Stimulated activated memory B cell treated with anti-CD40 and anti-IgM and Interleukin-4, amounts not matched to agents 10 μg/mL and 1 μg/mL and 100 μg/mL, for 72 hours (primary cell): Measurements from ENCODE around the gene USP21.
"Not testable (repeated sequence)": the region's sequence is repeated elsewhere in the genome, so short reads cannot be mapped to it uniquely, and the experiment has no call there.

Source experiments
- ATAC-seq: fragments of 150-1000 bp; cut with Tn5 transposase; 2 replicates; pipeline ENCODE4 v1.10.0; 2021
- H3K27ac Mint-ChIP-seq: one replicate; pipeline ENCODE4 v1.8.0; 2022; ENCODE audit warnings: mild to moderate bottlenecking, mixed read lengths
- H3K27me3 Mint-ChIP-seq: one replicate; pipeline ENCODE4 v1.8.0; 2022; ENCODE audit warnings: mixed read lengths
- H3K36me3 Mint-ChIP-seq: one replicate; pipeline ENCODE4 v1.8.0; 2022; ENCODE audit warnings: mixed read lengths
- H3K4me1 Mint-ChIP-seq: one replicate; pipeline ENCODE4 v1.8.0; 2022; ENCODE audit warnings: mixed read lengths
- H3K4me3 Mint-ChIP-seq: one replicate; pipeline ENCODE4 v1.8.0; 2022; ENCODE audit warnings: mild to moderate bottlenecking, moderate library complexity, mixed read lengths
- H3K9me3 Mint-ChIP-seq: one replicate; pipeline ENCODE4 v1.8.0; 2022; ENCODE audit warnings: mixed read lengths

Gene USP21

GRCh38 chr1:161159087-161159912, at the start of gene USP21:
TSS of gene USP21 (plus strand) at chr1:161159500. CDS start at chr1:161160641, 1,141 bp downstream.
- Mint-ChIP-seq H3K36me3 (peaks cover 52% of the 10 kb centered on the region), H3K4me3 (peak within 1 kb of the TSS; percentile 81), H3K27ac (peak within 1 kb of the TSS; percentile 85), H3K9me3 (no peaks in the 10 kb centered on the region), H3K4me1 (peaks cover 63% of the 10 kb centered on the region), H3K27me3 (no peaks in the 10 kb centered on the region)
- ATAC-seq = peak; percentile 97

- Mint-ChIP-seq H3K4me3 (no peak overlapping the region), H3K36me3 (peaks cover 19% of the 10 kb centered on the region), H3K27me3 (no peaks in the 10 kb centered on the region), H3K9me3 (no peaks in the 10 kb centered on the region), H3K4me1 (peaks cover 58% of the 10 kb centered on the region), H3K27ac (peak overlapping the region; percentile 27)
- ATAC-seq = no peak
Observed at GRCh38 chr1:161111117-161111516, 48.2 kb upstream of the USP21 start.

- peaks cover 15% of the 10 kb centered on the region for H3K36me3 Mint-ChIP-seq
Observed at GRCh38 chr1:161111527-161111926, 47.8 kb upstream of the USP21 start.

GRCh38 chr1:161113915-161114314, 45.4 kb upstream of the USP21 start:
- H3K36me3 Mint-ChIP-seq = peaks cover 9% of the 10 kb centered on the region
- H3K4me3 Mint-ChIP-seq = no peak overlapping the region
- H3K9me3 Mint-ChIP-seq = no peaks in the 10 kb centered on the region
- H3K27ac Mint-ChIP-seq = no peak overlapping the region
- no peaks in the 10 kb centered on the region for H3K27me3 Mint-ChIP-seq
- peaks cover 69% of the 10 kb centered on the region for H3K4me1 Mint-ChIP-seq
- no peak for ATAC-seq

More at GRCh38 chr1:161111527-161111926, 47.8 kb upstream of the USP21 start:
- no peak for ATAC-seq
- Mint-ChIP-seq H3K4me3 (no peak overlapping the region), H3K4me1 (peaks cover 58% of the 10 kb centered on the region), H3K9me3 (no peaks in the 10 kb centered on the region), H3K27me3 (no peaks in the 10 kb centered on the region), H3K27ac (peak overlapping the region; percentile 27)

GRCh38 chr1:161114556-161114955, 44.7 kb upstream of the USP21 start:
- H3K4me1 Mint-ChIP-seq = peaks cover 73% of the 10 kb centered on the region
- H3K9me3 Mint-ChIP-seq = no peaks in the 10 kb centered on the region
- no peak for ATAC-seq
- peaks cover 8% of the 10 kb centered on the region for H3K36me3 Mint-ChIP-seq
- no peaks in the 10 kb centered on the region for H3K27me3 Mint-ChIP-seq
- no peak overlapping the region for H3K4me3 Mint-ChIP-seq
- no peak overlapping the region for H3K27ac Mint-ChIP-seq

- Mint-ChIP-seq H3K9me3 (no peaks in the 10 kb centered on the region), H3K27ac (no peak overlapping the region)
- no peak for ATAC-seq
Observed at GRCh38 chr1:161115132-161115711, 44.1 kb upstream of the USP21 start.

GRCh38 chr1:161115961-161116360, 43.3 kb upstream of the USP21 start:
- not testable (repeated sequence) for H3K4me3 Mint-ChIP-seq, ATAC-seq, H3K9me3 Mint-ChIP-seq, H3K27me3 Mint-ChIP-seq
- peak overlapping the region; percentile 94 for H3K27ac Mint-ChIP-seq
- peaks cover 84% of the 10 kb centered on the region for H3K4me1 Mint-ChIP-seq
- peaks cover 17% of the 10 kb centered on the region for H3K36me3 Mint-ChIP-seq

More at GRCh38 chr1:161115132-161115711, 44.1 kb upstream of the USP21 start:
- H3K4me1 Mint-ChIP-seq = peaks cover 79% of the 10 kb centered on the region
- peaks cover 15% of the 10 kb centered on the region for H3K36me3 Mint-ChIP-seq
- no peak overlapping the region for H3K4me3 Mint-ChIP-seq
- no peaks in the 10 kb centered on the region for H3K27me3 Mint-ChIP-seq

GRCh38 chr1:161117759-161118581, 41.3 kb upstream of the USP21 start, which contains the start of the genes NIT1 and PFDN2:
TSS of gene NIT1 (plus strand) at chr1:161118105. CDS start at chr1:161118177, 72 bp downstream.
TSS of gene PFDN2 (minus strand) at chr1:161118037. CDS start at chr1:161118026, 11 bp downstream.
- ATAC-seq = peak; percentile 93
- peaks cover 37% of the 10 kb centered on the region for H3K36me3 Mint-ChIP-seq
- H3K4me1 Mint-ChIP-seq = peaks cover 84% of the 10 kb centered on the region
- H3K9me3 Mint-ChIP-seq = no peaks in the 10 kb centered on the region
- peak within 1 kb of the TSS; percentile 94 for H3K27ac Mint-ChIP-seq
- H3K4me3 Mint-ChIP-seq = peak within 1 kb of the TSS; percentile 92
- H3K27me3 Mint-ChIP-seq = no peaks in the 10 kb centered on the region

- peak overlapping the region; percentile 92 for H3K4me3 Mint-ChIP-seq
- peaks cover 71% of the 10 kb centered on the region for H3K4me1 Mint-ChIP-seq
- peak; percentile 45 for ATAC-seq
- peak overlapping the region; percentile 94 for H3K27ac Mint-ChIP-seq
- H3K36me3 Mint-ChIP-seq = peaks cover 46% of the 10 kb centered on the region
- H3K27me3 Mint-ChIP-seq = no peaks in the 10 kb centered on the region
- H3K9me3 Mint-ChIP-seq = no peaks in the 10 kb centered on the region
Observed at GRCh38 chr1:161119092-161119903, 40.0 kb upstream of the USP21 start.

GRCh38 chr1:161121042-161121650, 38.2 kb upstream of the USP21 start:
- peaks cover 60% of the 10 kb centered on the region for H3K4me1 Mint-ChIP-seq
- H3K36me3 Mint-ChIP-seq = peaks cover 55% of the 10 kb centered on the region
- no peak for ATAC-seq
- H3K27ac Mint-ChIP-seq = peak overlapping the region; percentile 83
- H3K9me3 Mint-ChIP-seq = no peaks in the 10 kb centered on the region
- no peaks in the 10 kb centered on the region for H3K27me3 Mint-ChIP-seq
- H3K4me3 Mint-ChIP-seq = peak overlapping the region; percentile 29

- Mint-ChIP-seq H3K36me3 (peaks cover 62% of the 10 kb centered on the region), H3K4me1 (peaks cover 60% of the 10 kb centered on the region), H3K4me3 (no peak overlapping the region), H3K9me3 (no peaks in the 10 kb centered on the region), H3K27ac (peak overlapping the region; percentile 83), H3K27me3 (no peaks in the 10 kb centered on the region)
- peak; percentile 39 for ATAC-seq
Observed at GRCh38 chr1:161121834-161122233, 37.5 kb upstream of the USP21 start.

GRCh38 chr1:161122967-161123366, 36.3 kb upstream of the USP21 start:
- no peaks in the 10 kb centered on the region for H3K9me3 Mint-ChIP-seq
- H3K36me3 Mint-ChIP-seq = peaks cover 68% of the 10 kb centered on the region
- ATAC-seq = no peak
- H3K4me1 Mint-ChIP-seq = peaks cover 65% of the 10 kb centered on the region
- no peaks in the 10 kb centered on the region for H3K27me3 Mint-ChIP-seq
- peak overlapping the region; percentile 23 for H3K27ac Mint-ChIP-seq
- H3K4me3 Mint-ChIP-seq = no peak overlapping the region

- no peaks in the 10 kb centered on the region for H3K9me3 Mint-ChIP-seq
- no peak overlapping the region for H3K4me3 Mint-ChIP-seq
- H3K27me3 Mint-ChIP-seq = no peaks in the 10 kb centered on the region
- ATAC-seq = no peak
- H3K36me3 Mint-ChIP-seq = peaks cover 41% of the 10 kb centered on the region
- H3K4me1 Mint-ChIP-seq = peaks cover 52% of the 10 kb centered on the region
- H3K27ac Mint-ChIP-seq = peak overlapping the region; percentile 5
Observed at GRCh38 chr1:161127649-161128048, 31.7 kb upstream of the USP21 start.
